Measurements from ENCODE around the gene PRR12.

GRCh38 chr19:49570997-49571676, 19.8 kb upstream of the PRR12 start:
- TF ChIP-seq, protein P1, sequence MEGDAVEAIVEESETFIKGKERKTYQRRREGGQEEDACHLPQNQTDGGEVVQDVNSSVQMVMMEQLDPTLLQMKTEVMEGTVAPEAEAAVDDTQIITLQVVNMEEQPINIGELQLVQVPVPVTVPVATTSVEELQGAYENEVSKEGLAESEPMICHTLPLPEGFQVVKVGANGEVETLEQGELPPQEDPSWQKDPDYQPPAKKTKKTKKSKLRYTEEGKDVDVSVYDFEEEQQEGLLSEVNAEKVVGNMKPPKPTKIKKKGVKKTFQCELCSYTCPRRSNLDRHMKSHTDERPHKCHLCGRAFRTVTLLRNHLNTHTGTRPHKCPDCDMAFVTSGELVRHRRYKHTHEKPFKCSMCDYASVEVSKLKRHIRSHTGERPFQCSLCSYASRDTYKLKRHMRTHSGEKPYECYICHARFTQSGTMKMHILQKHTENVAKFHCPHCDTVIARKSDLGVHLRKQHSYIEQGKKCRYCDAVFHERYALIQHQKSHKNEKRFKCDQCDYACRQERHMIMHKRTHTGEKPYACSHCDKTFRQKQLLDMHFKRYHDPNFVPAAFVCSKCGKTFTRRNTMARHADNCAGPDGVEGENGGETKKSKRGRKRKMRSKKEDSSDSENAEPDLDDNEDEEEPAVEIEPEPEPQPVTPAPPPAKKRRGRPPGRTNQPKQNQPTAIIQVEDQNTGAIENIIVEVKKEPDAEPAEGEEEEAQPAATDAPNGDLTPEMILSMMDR (IDR thresholded peaks at IDR 0.05) = no peak
- no peak for TF ChIP-seq POLR2AphosphoS5 (IDR thresholded peaks at IDR 0.05)

Measured in upper lobe of left lung (tissue), 4 donors.